ENCODE results near the gene REEP3. TPM values are rescaled to one million over a fixed set of nuclear protein-coding genes. Genes with fewer than 3 reads are reported as not detected.
"Not testable (repeated sequence)": the region's sequence is repeated elsewhere in the genome, so short reads cannot be mapped to it uniquely, and the experiment has no call there.

REEP3 gene
- total RNA-seq, 4 donors from 2014 or later = 22.8 to 36.7 (median 32.1) TPM

DNA sequence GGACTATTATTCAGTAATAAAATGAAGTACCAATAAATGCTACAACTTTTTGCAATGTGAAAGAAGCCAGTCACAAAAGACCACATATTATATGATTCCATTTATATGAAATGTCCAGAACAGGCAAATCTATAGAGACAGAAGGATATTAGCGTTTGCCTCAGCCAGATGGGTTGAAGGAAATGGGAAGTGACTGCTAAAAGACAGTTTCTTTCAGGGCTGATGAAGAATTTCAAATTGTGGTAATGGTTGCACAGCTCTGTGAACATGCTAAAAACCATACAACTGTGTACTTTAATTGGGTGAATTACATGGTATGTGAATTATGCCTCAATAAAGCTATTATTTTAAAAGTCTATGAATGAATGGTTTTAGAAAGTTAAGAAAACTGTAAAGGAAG is 23.9 kb upstream of the REEP3 start:
- in situ Hi-C loops (cut with MboI; ENCODE audit: low sequenced_read_pairs in 4 of 4) = no loop called here
- ATAC-seq (no peak), DNase-seq (no peak)
- no peaks in the 10 kb centered on the region for H3K9me3 ChIP-seq
- no peak for TF ChIP-seq POLR2A (IDR thresholded peaks at IDR 0.05)
- TF ChIP-seq, protein P1, sequence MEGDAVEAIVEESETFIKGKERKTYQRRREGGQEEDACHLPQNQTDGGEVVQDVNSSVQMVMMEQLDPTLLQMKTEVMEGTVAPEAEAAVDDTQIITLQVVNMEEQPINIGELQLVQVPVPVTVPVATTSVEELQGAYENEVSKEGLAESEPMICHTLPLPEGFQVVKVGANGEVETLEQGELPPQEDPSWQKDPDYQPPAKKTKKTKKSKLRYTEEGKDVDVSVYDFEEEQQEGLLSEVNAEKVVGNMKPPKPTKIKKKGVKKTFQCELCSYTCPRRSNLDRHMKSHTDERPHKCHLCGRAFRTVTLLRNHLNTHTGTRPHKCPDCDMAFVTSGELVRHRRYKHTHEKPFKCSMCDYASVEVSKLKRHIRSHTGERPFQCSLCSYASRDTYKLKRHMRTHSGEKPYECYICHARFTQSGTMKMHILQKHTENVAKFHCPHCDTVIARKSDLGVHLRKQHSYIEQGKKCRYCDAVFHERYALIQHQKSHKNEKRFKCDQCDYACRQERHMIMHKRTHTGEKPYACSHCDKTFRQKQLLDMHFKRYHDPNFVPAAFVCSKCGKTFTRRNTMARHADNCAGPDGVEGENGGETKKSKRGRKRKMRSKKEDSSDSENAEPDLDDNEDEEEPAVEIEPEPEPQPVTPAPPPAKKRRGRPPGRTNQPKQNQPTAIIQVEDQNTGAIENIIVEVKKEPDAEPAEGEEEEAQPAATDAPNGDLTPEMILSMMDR (IDR thresholded peaks at IDR 0.05 in 4 of 5, conservative IDR thresholded peaks at IDR 0.05 in 1 of 5) = no peak
- H3K36me3 ChIP-seq = no peaks in the 10 kb centered on the region
- H3K27me3 ChIP-seq = no peaks in the 10 kb centered on the region
- H3K27ac ChIP-seq = no peak overlapping the region
- H3K4me3 ChIP-seq = no peak overlapping the region
- peaks cover 6 to 13% of the 10 kb centered on the region in 2 donors for H3K4me1 ChIP-seq
- intact Hi-C loops (cut with DNase I; ENCODE audit: low total_unique reads) = loop anchor here (2.0 kb wide), 1 partner anchor 17 kb away; no protein-coding TSS in a partner anchor

DNA sequence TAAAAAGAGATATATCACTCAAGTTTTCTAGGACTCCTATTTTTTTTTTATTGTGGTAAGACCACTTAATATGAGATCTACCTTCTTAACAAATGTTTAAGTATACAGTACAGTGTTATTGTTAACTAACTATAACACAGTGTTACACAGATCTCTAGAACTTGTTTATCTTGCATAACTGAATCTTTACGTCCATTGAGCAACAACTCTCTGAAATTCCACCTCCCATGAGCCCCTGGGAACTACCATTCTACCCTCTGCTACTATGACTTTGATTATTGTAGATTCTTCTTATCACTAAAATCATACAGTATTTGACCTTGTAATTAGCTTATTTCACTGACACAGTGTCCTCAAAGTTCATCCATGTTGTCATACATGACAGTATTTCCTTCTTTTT is 22.5 kb upstream of the REEP3 start:
- no peaks in the 10 kb centered on the region for H3K27me3 ChIP-seq
- TF ChIP-seq, protein P1 (IDR thresholded peaks at IDR 0.05 in 4 of 5, conservative IDR thresholded peaks at IDR 0.05 in 1 of 5) = no peak
- TF ChIP-seq POLR2A (IDR thresholded peaks at IDR 0.05) = no peak
- intact Hi-C loops (cut with DNase I; ENCODE audit: low total_unique reads) = no loop called here
- no peaks in the 10 kb centered on the region for H3K9me3 ChIP-seq
- DNase-seq = no peak
- ATAC-seq = no peak
- H3K4me3 ChIP-seq = no peak overlapping the region
- H3K36me3 ChIP-seq = no peaks in the 10 kb centered on the region
- H3K27ac ChIP-seq = no peak overlapping the region
- peaks cover 0 to 10% of the 10 kb centered on the region in 2 donors for H3K4me1 ChIP-seq
- in situ Hi-C loops (cut with MboI; ENCODE audit: low sequenced_read_pairs in 4 of 4) = no loop called here

GRCh38 chr10:63500551-63500950 is 20.6 kb upstream of the REEP3 start:
- ATAC-seq; DNase-seq; H3K9me3 ChIP-seq; H3K27ac ChIP-seq; H3K27me3 ChIP-seq; H3K4me3 ChIP-seq; intact Hi-C loops (cut with DNase I; ENCODE audit: low total_unique reads); H3K36me3 ChIP-seq: not testable (repeated sequence)
- in situ Hi-C loops (cut with MboI; ENCODE audit: low sequenced_read_pairs in 4 of 4) = loop anchor here in 1 of 4 donors (25.0 kb wide), 1 partner anchor 212 kb away; no protein-coding TSS in a partner anchor
- peaks cover 2 to 21% of the 10 kb centered on the region in 2 donors for H3K4me1 ChIP-seq

GRCh38 chr10:63501954-63502353 is 19.2 kb upstream of the REEP3 start:
- Histone ChIP-seq H3K36me3 (no peaks in the 10 kb centered on the region), H3K4me3 (no peak overlapping the region), H3K4me1 (peaks cover 11 to 32% of the 10 kb centered on the region in 2 donors), H3K27me3 (no peaks in the 10 kb centered on the region), H3K9me3 (no peaks in the 10 kb centered on the region), H3K27ac (no peak overlapping the region)
- TF ChIP-seq, protein P1 (IDR thresholded peaks at IDR 0.05 in 4 of 5, conservative IDR thresholded peaks at IDR 0.05 in 1 of 5) = no peak
- TF ChIP-seq POLR2A (IDR thresholded peaks at IDR 0.05) = no peak
- ATAC-seq (no peak), DNase-seq (no peak)
- intact Hi-C loops (cut with DNase I; ENCODE audit: low total_unique reads) = no loop called here
- in situ Hi-C loops (cut with MboI; ENCODE audit: low sequenced_read_pairs in 4 of 4) = loop anchor here in 1 of 4 donors (25.0 kb wide), 1 partner anchor 210 kb away; no protein-coding TSS in a partner anchor

DNA sequence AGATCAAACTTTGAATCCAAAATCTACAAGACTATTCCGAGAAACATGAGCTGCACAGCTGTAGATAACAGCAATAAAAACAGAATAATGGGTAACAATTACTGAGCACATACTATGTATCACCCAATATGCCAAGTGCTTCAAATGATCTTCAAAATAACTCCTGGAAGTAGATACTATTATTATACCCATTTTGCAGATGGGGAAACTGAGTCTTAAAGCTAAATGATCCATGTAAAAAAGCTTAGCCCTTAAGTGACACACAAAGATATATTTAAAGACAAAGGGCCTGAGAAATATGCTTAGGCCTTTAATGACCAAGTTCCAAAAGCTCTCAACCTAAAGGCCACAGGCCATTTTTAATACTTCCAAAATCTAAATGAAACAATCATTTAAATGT is 18.4 kb upstream of the REEP3 start:
- H3K27me3 ChIP-seq = no peaks in the 10 kb centered on the region
- no peaks in the 10 kb centered on the region for H3K36me3 ChIP-seq
- DNase-seq = no peak
- in situ Hi-C loops (cut with MboI; ENCODE audit: low sequenced_read_pairs in 4 of 4) = loop anchor here in 1 of 4 donors (25.0 kb wide), 1 partner anchor 209 kb away; no protein-coding TSS in a partner anchor
- H3K4me1 ChIP-seq = peaks cover 11 to 32% of the 10 kb centered on the region in 2 donors
- no peak for TF ChIP-seq POLR2A (IDR thresholded peaks at IDR 0.05)
- TF ChIP-seq, protein P1 (IDR thresholded peaks at IDR 0.05 in 4 of 5, conservative IDR thresholded peaks at IDR 0.05 in 1 of 5) = no peak
- H3K4me3 ChIP-seq = no peak overlapping the region
- no peak overlapping the region for H3K27ac ChIP-seq
- no peaks in the 10 kb centered on the region for H3K9me3 ChIP-seq
- no peak for ATAC-seq
- intact Hi-C loops (cut with DNase I; ENCODE audit: low total_unique reads) = no loop called here
